ENCODE results near the gene BSCL2.
"Not testable (repeated sequence)": the region's sequence is repeated elsewhere in the genome, so short reads cannot be mapped to it uniquely, and the experiment has no call there.

The BSCL2 gene

GRCh38 chr11:62719302-62719978 is 12.2 kb upstream of the BSCL2 start:
- no peak for DNase-seq (ENCODE audit: low read depth in 2 of 2)

GRCh38 chr11:62716816-62717215 is 9.6 kb upstream of the BSCL2 start:
- no peak for DNase-seq (ENCODE audit: low read depth in 2 of 2)

GRCh38 chr11:62716206-62716605 is 9.0 kb upstream of the BSCL2 start:
- DNase-seq (ENCODE audit: low read depth in 2 of 2) = no peak

- no peak for DNase-seq (ENCODE audit: low read depth in 2 of 2)
These were observed 8.2 kb upstream of the BSCL2 start for GRCh38 chr11:62715150-62716130.

- no peak for DNase-seq (ENCODE audit: low read depth in 2 of 2)
These were observed 6.1 kb upstream of the BSCL2 start for GRCh38 chr11:62713343-62713742.

GRCh38 chr11:62712861-62713260 is 5.6 kb upstream of the BSCL2 start:
- DNase-seq (ENCODE audit: low read depth in 2 of 2) = no peak

- DNase-seq (ENCODE audit: low read depth in 2 of 2) = no peak
These were observed 5.1 kb upstream of the BSCL2 start for GRCh38 chr11:62712276-62712812.

GRCh38 chr11:62710001-62710345 is 2.7 kb upstream of the BSCL2 start:
- DNase-seq (ENCODE audit: low read depth in 2 of 2) = peak; percentile 7 to 10

- peak; percentile 94 to 97 for DNase-seq (ENCODE audit: low read depth in 2 of 2)
These were observed 2.2 kb upstream of the BSCL2 start for GRCh38 chr11:62709247-62710000.

- DNase-seq (ENCODE audit: low read depth in 2 of 2) = peak; percentile 14 to 30
These were observed 1.6 kb upstream of the BSCL2 start for GRCh38 chr11:62708793-62709192.

GRCh38 chr11:62708392-62708791 is 1.2 kb upstream of the BSCL2 start:
- DNase-seq (ENCODE audit: low read depth in 2 of 2) = no peak

- DNase-seq (ENCODE audit: low read depth in 2 of 2) = no peak
These were observed 375 bp downstream of the BSCL2 start for GRCh38 chr11:62706850-62707247.

- peak; percentile 84 to 93 for DNase-seq (ENCODE audit: low read depth in 2 of 2)
These were observed 1.1 kb downstream of the BSCL2 start for GRCh38 chr11:62705880-62706849.

- DNase-seq (ENCODE audit: low read depth in 2 of 2) = no peak
These were observed 1.8 kb downstream of the BSCL2 start for GRCh38 chr11:62705413-62705812.

GRCh38 chr11:62703921-62704320 is 3.3 kb downstream of the BSCL2 start:
- not testable (repeated sequence) for DNase-seq (ENCODE audit: low read depth in 2 of 2)

GRCh38 chr11:62702246-62702645 is 5.0 kb downstream of the BSCL2 start:
- DNase-seq (ENCODE audit: low read depth in 2 of 2) = no peak

- peak; percentile 66 to 71 for DNase-seq (ENCODE audit: low read depth in 2 of 2)
These were observed 12.6 kb downstream of the BSCL2 start for GRCh38 chr11:62694455-62695167.

- DNase-seq (ENCODE audit: low read depth in 2 of 2) = not testable (repeated sequence)
These were observed 13.6 kb downstream of the BSCL2 start for GRCh38 chr11:62693624-62694023.

- DNase-seq (ENCODE audit: low read depth in 2 of 2) = no peak
These were observed 17.6 kb downstream of the BSCL2 start, which contains the start of gene LRRN4CL for GRCh38 chr11:62689421-62690183. Gene LRRN4CL (minus strand): TSS chr11:62689530. CDS start chr11:62688508, 1,022 bp downstream.
